Activated CD4-positive, alpha-beta memory T cell treated with anti-CD3 and anti-CD28 coated beads for 36 hours (primary cell): ENCODE data around the gene BAZ2B. TPM values are rescaled to one million over a fixed set of nuclear protein-coding genes. Genes with fewer than 3 reads are reported as not detected.

Experiments used
- CTCF ChIA-PET: fragments of 350-600 bp; sonication (Branson Sonifier 250); formaldehyde crosslinking; loops from one replicate; lab custom pipeline; 2021; ENCODE audit warnings: antibody characterized with exemption, inconsistent platforms; lab: Charles Lee
- POLR2A ChIA-PET: fragments of 350-600 bp; sonication (Branson Sonifier 250); formaldehyde crosslinking; loops from one replicate; lab custom pipeline; 2021; ENCODE audit warnings: antibody characterized with exemption; lab: Charles Lee
- DNase-seq: peaks from one replicate; pipeline ENCODE4 v3.0.0-alpha.2; 2020
- H3K27ac Mint-ChIP-seq: one replicate; pipeline ENCODE4 v1.8.0; 2021; ENCODE audit warnings: mixed read lengths
- H3K27me3 Mint-ChIP-seq: one replicate; pipeline ENCODE4 v1.8.0; 2021; ENCODE audit warnings: mixed read lengths
- H3K36me3 Mint-ChIP-seq: one replicate; pipeline ENCODE4 v1.8.0; 2021; ENCODE audit warnings: mixed read lengths
- H3K4me1 Mint-ChIP-seq: one replicate; pipeline ENCODE4 v1.8.0; 2021; ENCODE audit warnings: low read depth, mixed read lengths
- H3K4me3 Mint-ChIP-seq: one replicate; pipeline ENCODE4 v1.8.0; 2021; ENCODE audit warnings: mild to moderate bottlenecking, mixed read lengths
- H3K9me3 Mint-ChIP-seq: one replicate; pipeline ENCODE4 v1.8.0; 2021; ENCODE audit warnings: mixed read lengths
- intact Hi-C: fragments of 100-400 bp; cut with micrococcal nuclease; formaldehyde crosslinking; loops from one replicate; pipeline ENCODE4 v1.15.1; 2023
- total RNA-seq, 2 experiments: library from RNA; stranded (reverse); gene quantifications; one replicate each; pipeline ENCODE4 v1.2.3, GENCODE V29; 2021

BAZ2B gene
- total RNA-seq, 2 experiments from 2014 or later: 9.1 to 10.2 TPM

- Mint-ChIP-seq H3K4me3 (no peak overlapping the region), H3K27me3 (no peaks in the 10 kb centered on the region), H3K36me3 (no peaks in the 10 kb centered on the region), H3K4me1 (no peaks in the 10 kb centered on the region), H3K9me3 (no peaks in the 10 kb centered on the region), H3K27ac (no peak overlapping the region)
- POLR2A ChIA-PET: no interaction called here
- CTCF ChIA-PET: no interaction called here
- intact Hi-C loops: no loop called here
- no peak for DNase-seq
These were observed 23.9 kb downstream of the BAZ2B start for GRCh38 chr2:159592441-159592840.

GRCh38 chr2:159591221-159591620 is 25.1 kb downstream of the BAZ2B start:
- H3K4me1 Mint-ChIP-seq: no peaks in the 10 kb centered on the region
- H3K9me3 Mint-ChIP-seq: no peaks in the 10 kb centered on the region
- POLR2A ChIA-PET: no interaction called here
- no peaks in the 10 kb centered on the region for H3K36me3 Mint-ChIP-seq
- H3K4me3 Mint-ChIP-seq: no peak overlapping the region
- no peak for DNase-seq
- CTCF ChIA-PET: no interaction called here
- H3K27ac Mint-ChIP-seq: no peak overlapping the region
- H3K27me3 Mint-ChIP-seq: no peaks in the 10 kb centered on the region
- intact Hi-C loops: no loop called here

GRCh38 chr2:159589286-159589685 is 27.1 kb downstream of the BAZ2B start:
- CTCF ChIA-PET: no interaction called here
- Mint-ChIP-seq H3K27me3 (no peaks in the 10 kb centered on the region), H3K4me1 (no peaks in the 10 kb centered on the region), H3K4me3 (no peak overlapping the region), H3K9me3 (no peaks in the 10 kb centered on the region), H3K27ac (no peak overlapping the region), H3K36me3 (no peaks in the 10 kb centered on the region)
- POLR2A ChIA-PET: no interaction called here
- no peak for DNase-seq
- intact Hi-C loops: no loop called here

GRCh38 chr2:159586034-159586433 is 30.3 kb downstream of the BAZ2B start:
- H3K27me3 Mint-ChIP-seq: no peaks in the 10 kb centered on the region
- no peak for DNase-seq
- ChIA-PET CTCF (no interaction called here), POLR2A (no interaction called here)
- no peaks in the 10 kb centered on the region for H3K9me3 Mint-ChIP-seq
- no peaks in the 10 kb centered on the region for H3K36me3 Mint-ChIP-seq
- H3K4me3 Mint-ChIP-seq: no peak overlapping the region
- intact Hi-C loops: no loop called here
- H3K4me1 Mint-ChIP-seq: no peaks in the 10 kb centered on the region
- H3K27ac Mint-ChIP-seq: no peak overlapping the region

- POLR2A ChIA-PET: no interaction called here
- Mint-ChIP-seq H3K27me3 (no peaks in the 10 kb centered on the region), H3K36me3 (no peaks in the 10 kb centered on the region), H3K9me3 (no peaks in the 10 kb centered on the region), H3K4me1 (no peaks in the 10 kb centered on the region), H3K27ac (no peak overlapping the region), H3K4me3 (no peak overlapping the region)
- intact Hi-C loops: no loop called here
- CTCF ChIA-PET: no interaction called here
- DNase-seq: no peak
These were observed 30.7 kb downstream of the BAZ2B start for GRCh38 chr2:159585622-159586021.

GRCh38 chr2:159584796-159585195 is 31.6 kb downstream of the BAZ2B start:
- CTCF ChIA-PET: no interaction called here
- no peak overlapping the region for H3K27ac Mint-ChIP-seq
- H3K4me3 Mint-ChIP-seq: no peak overlapping the region
- no peaks in the 10 kb centered on the region for H3K27me3 Mint-ChIP-seq
- no peaks in the 10 kb centered on the region for H3K36me3 Mint-ChIP-seq
- no peak for DNase-seq
- no peaks in the 10 kb centered on the region for H3K4me1 Mint-ChIP-seq
- POLR2A ChIA-PET: no interaction called here
- intact Hi-C loops: no loop called here
- peaks cover 6% of the 10 kb centered on the region for H3K9me3 Mint-ChIP-seq

GRCh38 chr2:159573846-159574606 is 42.3 kb downstream of the BAZ2B start:
- no peaks in the 10 kb centered on the region for H3K27me3 Mint-ChIP-seq
- H3K9me3 Mint-ChIP-seq: peaks cover 4% of the 10 kb centered on the region
- H3K36me3 Mint-ChIP-seq: peaks cover 3% of the 10 kb centered on the region
- no peak overlapping the region for H3K4me3 Mint-ChIP-seq
- CTCF ChIA-PET: no interaction called here
- intact Hi-C loops: no loop called here
- no peaks in the 10 kb centered on the region for H3K4me1 Mint-ChIP-seq
- POLR2A ChIA-PET: no interaction called here
- DNase-seq: no peak
- H3K27ac Mint-ChIP-seq: no peak overlapping the region

- no peak for DNase-seq
- Mint-ChIP-seq H3K27me3 (no peaks in the 10 kb centered on the region), H3K4me3 (no peak overlapping the region), H3K4me1 (no peaks in the 10 kb centered on the region), H3K27ac (no peak overlapping the region), H3K36me3 (peaks cover 3% of the 10 kb centered on the region), H3K9me3 (peaks cover 4% of the 10 kb centered on the region)
- intact Hi-C loops: no loop called here
- ChIA-PET POLR2A (no interaction called here), CTCF (no interaction called here)
These were observed 43.1 kb downstream of the BAZ2B start for GRCh38 chr2:159573294-159573693.

- peaks cover 4% of the 10 kb centered on the region for H3K9me3 Mint-ChIP-seq
- H3K27me3 Mint-ChIP-seq: no peaks in the 10 kb centered on the region
- intact Hi-C loops: no loop called here
- no peak for DNase-seq
- H3K4me3 Mint-ChIP-seq: no peak overlapping the region
- ChIA-PET CTCF (interaction anchor here (1.0 kb wide), 1 partner anchor 10 kb away, joined by 4 read pairs; no protein-coding TSS in a partner anchor), POLR2A (no interaction called here)
- peaks cover 3% of the 10 kb centered on the region for H3K36me3 Mint-ChIP-seq
- H3K4me1 Mint-ChIP-seq: no peaks in the 10 kb centered on the region
- no peak overlapping the region for H3K27ac Mint-ChIP-seq
These were observed 43.9 kb downstream of the BAZ2B start for GRCh38 chr2:159572459-159572858.

GRCh38 chr2:159571540-159572260 is 44.6 kb downstream of the BAZ2B start:
- Mint-ChIP-seq H3K36me3 (peaks cover 3% of the 10 kb centered on the region), H3K4me3 (no peak overlapping the region)
- intact Hi-C loops: no loop called here

GRCh38 chr2:159564081-159564480 is 52.3 kb downstream of the BAZ2B start:
- ChIA-PET POLR2A (no interaction called here), CTCF (no interaction called here)
- no peak for DNase-seq
- no peaks in the 10 kb centered on the region for H3K9me3 Mint-ChIP-seq
- H3K4me1 Mint-ChIP-seq: no peaks in the 10 kb centered on the region
- H3K4me3 Mint-ChIP-seq: no peak overlapping the region
- no peaks in the 10 kb centered on the region for H3K36me3 Mint-ChIP-seq
- no peak overlapping the region for H3K27ac Mint-ChIP-seq
- intact Hi-C loops: no loop called here
- H3K27me3 Mint-ChIP-seq: no peaks in the 10 kb centered on the region

More at GRCh38 chr2:159571540-159572260, 44.6 kb downstream of the BAZ2B start:
- no peak for DNase-seq
- POLR2A ChIA-PET: no interaction called here
- Mint-ChIP-seq H3K9me3 (peaks cover 4% of the 10 kb centered on the region), H3K27me3 (no peaks in the 10 kb centered on the region), H3K27ac (no peak overlapping the region), H3K4me1 (no peaks in the 10 kb centered on the region)
- CTCF ChIA-PET: interaction anchor here (1.0 kb wide), 1 partner anchor 11 kb away, joined by 4 read pairs; no protein-coding TSS in a partner anchor

GRCh38 chr2:159562248-159562647 is 54.1 kb downstream of the BAZ2B start:
- H3K36me3 Mint-ChIP-seq: no peaks in the 10 kb centered on the region

More at GRCh38 chr2:159562248-159562647, 54.1 kb downstream of the BAZ2B start:
- H3K27me3 Mint-ChIP-seq: no peaks in the 10 kb centered on the region
- no peak overlapping the region for H3K4me3 Mint-ChIP-seq
- no peaks in the 10 kb centered on the region for H3K4me1 Mint-ChIP-seq
- CTCF ChIA-PET: no interaction called here
- intact Hi-C loops: no loop called here
- POLR2A ChIA-PET: no interaction called here
- H3K9me3 Mint-ChIP-seq: no peaks in the 10 kb centered on the region
- no peak overlapping the region for H3K27ac Mint-ChIP-seq
- no peak for DNase-seq
